Dedifferentiated amniotic fluid mesenchymal stem cell (primary cell): ENCODE results near the gene EML3.

Source experiments
- DNase-seq: peaks from one replicate; pipeline ENCODE4 v3.0.0-alpha.2; 2016; ENCODE audit errors: extremely low spot score

The EML3 gene

DNA sequence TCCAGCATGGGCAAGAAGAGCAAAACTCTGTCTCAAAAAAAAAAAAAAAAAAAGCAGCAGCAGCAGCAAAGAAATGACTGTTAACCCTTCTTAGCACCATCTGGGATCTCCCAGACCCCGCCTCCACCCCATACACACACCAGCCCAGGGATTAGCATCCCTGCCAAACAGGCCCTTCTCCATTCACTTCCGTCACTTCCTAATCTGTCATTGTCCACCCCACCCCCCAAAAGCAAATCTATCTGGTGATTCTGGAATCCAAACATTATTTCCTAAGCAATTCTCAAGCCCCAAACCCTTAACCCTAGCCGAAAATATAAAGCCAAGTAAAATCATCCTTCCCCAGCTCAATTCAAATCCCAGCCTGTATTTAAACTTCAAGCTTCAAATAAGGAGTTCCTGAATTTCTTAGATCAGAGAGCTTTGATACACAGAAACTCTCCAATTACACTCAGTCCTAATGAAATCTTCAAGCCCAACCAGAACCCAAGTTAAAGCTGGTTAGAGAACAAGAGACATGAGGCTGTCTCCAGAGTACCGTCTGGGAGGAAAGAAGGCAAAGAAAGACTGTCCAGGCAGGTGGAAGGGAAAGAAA is 60.0 kb downstream of the EML3 start:
- DNase-seq, result no peak
